ENCODE measurements around the gene SPEN. TPM values are rescaled to one million over a fixed set of nuclear protein-coding genes. Genes with fewer than 3 reads are reported as not detected.

SPEN gene
- total RNA-seq, 2 experiments from 2014 or later: 60.8 to 63.1 TPM

DNA sequence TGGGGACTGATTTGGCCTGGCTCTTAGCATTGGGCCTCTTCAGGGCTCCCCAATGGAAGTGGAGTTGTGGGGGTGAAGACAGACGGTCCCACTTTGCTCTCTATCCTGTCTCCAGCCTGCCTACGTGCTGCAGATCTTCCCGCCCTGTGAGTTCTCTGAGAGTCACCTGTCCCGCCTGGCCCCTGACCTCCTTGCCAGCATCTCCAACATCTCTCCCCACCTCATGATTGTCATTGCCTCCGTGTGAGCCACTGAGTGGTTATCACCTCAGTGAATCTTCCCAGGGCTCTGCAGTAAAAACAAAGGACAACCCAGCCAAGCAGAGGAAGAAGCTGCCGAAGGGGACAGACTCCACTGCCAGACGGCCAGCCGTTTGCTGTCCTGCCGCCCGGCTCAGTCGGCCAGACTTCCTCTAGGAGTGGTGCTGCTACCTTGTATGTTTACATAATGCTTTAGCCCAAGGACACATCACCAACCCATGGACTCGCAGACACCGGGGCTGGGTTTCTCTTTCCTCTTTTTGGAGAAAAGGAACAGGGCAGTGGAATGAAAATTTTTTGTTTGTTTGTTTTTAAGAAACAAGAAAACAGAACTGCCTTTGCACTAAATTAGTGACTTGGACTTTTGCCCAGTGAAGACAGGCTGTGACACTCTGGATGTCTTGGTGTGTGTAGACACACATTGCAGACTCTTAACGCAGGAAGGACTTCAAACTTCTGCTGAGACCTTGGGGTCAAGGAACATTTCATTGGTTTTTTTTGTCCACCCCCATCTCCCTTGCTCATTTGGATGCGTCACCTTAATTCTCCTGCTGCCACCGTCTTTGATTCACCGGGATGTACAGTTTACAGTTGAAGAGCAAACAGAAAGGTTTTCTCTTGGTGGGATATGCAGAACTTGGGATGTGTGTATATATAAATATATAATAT is 91.9 kb downstream of the SPEN start:
- CTCF ChIA-PET: no interaction called here
- POLR2A ChIA-PET: no interaction called here

DNA sequence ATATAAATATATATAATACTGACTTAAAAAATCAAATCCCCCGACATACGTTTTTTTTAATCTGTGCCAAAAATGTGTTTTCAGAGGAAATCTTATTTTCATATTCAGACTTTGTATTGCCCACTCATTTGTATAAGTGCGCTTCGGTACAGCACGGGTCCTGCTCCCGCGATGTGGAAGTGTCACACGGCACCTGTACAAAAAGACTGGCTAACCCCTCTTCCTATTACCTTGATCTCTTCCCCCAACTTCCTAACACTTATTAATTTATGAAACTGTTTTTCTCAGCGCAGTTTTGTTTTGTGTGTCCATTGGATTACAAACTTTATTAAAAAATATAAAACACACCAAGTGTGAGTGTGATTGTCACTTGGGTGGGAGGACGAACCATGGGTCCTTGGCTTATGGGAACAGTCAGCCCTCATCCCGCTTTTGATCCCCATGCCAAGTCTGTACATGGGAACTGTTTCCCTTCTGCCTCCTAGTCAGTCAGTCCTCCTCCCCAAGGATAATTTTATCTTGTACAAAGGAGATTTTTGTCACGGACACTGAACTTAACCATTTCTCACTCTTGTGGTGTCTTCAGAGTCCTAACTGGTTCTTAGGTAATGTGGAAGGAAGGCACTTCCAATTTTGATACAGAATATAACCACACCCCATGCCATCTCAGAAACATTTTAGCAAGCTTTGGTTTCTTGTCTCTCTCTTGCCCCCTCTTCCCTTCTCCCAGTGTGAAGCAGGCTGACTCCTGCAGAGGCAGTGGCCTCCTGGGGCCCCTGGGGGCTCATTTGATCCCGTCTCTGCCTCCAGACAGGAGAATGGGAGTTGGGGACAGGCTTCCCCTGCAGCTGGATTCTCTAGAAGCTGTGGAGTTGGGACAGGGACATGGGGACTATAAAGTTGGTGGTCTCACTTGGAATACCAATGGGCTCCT is 92.9 kb downstream of the SPEN start:
- CTCF ChIA-PET: no interaction called here
- POLR2A ChIA-PET: no interaction called here

- CTCF ChIA-PET: no interaction called here
- POLR2A ChIA-PET: no interaction called here
Measured at GRCh38 chr1:15941044-15941840, 93.7 kb downstream of the SPEN start.

DNA sequence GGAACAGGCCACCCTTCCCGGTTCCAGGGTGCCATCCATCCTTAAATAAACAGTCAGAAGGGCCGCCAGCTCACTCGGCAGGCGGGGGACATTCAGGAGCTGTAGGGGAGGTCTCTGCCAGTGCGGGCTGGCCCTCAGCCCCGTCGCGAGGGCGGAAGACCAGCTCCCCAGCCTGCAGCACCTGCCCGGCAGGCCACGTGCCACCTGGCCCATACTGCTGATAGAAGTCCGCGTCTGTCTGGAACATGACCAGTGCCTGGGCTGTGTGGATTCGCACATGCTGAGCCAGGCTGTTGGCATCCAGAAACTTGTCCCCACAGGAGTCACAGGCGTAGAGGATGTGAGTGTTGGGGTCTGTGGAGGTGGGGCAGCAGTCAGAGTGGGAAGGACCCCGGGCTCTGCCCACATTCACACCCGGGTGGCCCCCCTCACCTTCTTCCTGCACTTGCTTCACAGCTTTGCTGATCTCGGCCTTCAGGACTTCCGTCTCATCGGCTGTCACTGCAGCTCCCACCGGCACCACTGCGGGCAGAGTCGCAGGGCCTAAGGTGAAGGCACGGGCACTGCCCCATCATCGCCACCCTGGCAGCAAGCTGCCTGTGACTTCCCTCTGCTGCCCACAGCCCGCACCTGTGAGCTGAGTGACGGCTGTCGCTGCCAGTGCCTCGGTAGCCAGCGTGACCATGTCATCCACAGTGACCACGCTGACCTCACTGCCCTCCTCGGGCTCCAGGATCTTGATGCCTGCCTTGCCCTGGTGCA is 94.6 kb downstream of the SPEN start:
- CTCF ChIA-PET: no interaction called here
- POLR2A ChIA-PET: interaction anchor here (0.6 kb wide), 2 partner anchors 43 to 46 kb away, joined by 4 to 10 read pairs; no protein-coding TSS in a partner anchor

GRCh38 chr1:15942661-15943327 is 95.3 kb downstream of the SPEN start:
- POLR2A ChIA-PET: interaction anchor here (0.6 kb wide), 1 partner anchor 45 kb away, joined by 4 read pairs; no protein-coding TSS in a partner anchor
- CTCF ChIA-PET: interaction anchor here (2.0 kb wide), 1 partner anchor 9 kb away, joined by 4 read pairs; no protein-coding TSS in a partner anchor

DNA sequence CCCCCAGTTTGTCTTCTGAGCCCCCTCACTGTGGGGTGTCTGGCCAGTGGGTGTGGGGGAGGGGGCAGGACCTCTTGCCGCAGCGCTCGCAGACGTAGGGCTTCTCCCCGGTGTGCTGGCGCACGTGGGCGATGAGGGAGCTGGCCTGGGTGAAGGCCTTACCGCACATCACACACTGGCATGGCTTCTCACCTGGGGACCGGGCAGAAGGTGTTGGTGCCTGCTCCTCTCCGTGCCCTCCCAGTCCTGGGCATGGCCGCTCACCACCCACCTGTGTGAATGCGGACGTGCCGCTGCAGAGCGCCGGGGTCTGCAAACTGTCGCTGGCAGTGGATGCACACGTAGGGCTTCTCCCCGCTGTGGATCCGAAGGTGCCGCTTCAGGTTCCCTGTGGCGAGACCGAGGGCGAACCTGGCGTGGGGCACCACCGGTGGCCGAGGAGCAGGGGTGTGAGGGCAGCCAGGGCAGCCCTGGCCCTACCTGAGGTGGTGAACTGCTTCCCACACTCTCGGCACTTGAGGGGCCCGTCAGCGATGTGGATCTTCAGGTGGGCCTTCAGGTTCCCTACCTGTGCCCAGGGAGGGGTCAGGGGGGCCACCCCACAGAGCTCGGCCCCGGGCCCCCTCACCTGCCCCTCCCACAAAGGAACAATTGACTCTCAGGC is 96.0 kb downstream of the SPEN start:
- ChIA-PET POLR2A (no interaction called here), CTCF (interaction anchor here (2.0 kb wide), 1 partner anchor 9 kb away, joined by 4 read pairs; no protein-coding TSS in a partner anchor)

GRCh38 chr1:15943992-15944307 is 96.4 kb downstream of the SPEN start:
- ChIA-PET CTCF (interaction anchor here (2.0 kb wide), 1 partner anchor 8 kb away, joined by 4 read pairs; no protein-coding TSS in a partner anchor), POLR2A (no interaction called here)

DNA sequence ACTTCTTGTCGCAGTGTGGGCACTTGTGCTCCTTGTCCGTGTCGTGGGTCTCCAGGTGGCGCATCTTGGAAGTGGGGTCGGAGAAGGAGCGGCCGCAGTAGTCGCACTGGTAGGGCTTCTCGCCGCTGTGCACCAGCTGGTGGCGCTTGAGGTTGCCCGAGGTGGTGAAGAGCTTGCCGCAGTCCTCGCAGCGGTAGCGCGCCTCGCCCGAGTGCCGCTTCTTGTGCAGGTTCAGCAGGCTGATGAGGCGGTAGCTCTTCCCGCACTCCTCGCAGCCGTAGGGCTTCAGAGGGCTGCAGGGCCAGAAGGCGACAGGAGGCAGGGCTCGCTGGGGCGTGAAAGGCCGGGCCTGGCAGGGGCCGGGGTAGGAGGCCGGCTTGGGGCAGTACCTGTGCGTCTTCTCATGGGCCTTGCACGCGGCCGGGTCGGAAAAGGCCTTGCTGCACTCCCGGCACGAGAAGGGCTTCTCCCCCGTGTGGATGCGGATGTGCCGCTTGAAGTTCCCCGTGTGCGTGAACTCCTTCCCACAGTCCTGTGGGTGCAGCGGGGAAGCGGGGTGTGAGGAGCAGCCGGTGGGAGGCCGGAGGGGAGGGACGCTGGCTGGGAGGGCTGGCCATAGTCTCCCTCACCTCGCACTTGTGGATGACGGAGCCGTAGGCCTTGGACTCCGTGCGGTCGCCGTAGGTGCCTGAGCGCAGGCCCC is 97.0 kb downstream of the SPEN start:
- POLR2A ChIA-PET: interaction anchor here (0.6 kb wide), 1 partner anchor 131 kb away, joined by 3 read pairs; no protein-coding TSS in a partner anchor
- CTCF ChIA-PET: interaction anchor here (2.0 kb wide), 1 partner anchor 8 kb away, joined by 4 read pairs; no protein-coding TSS in a partner anchor

- ChIA-PET POLR2A (interaction anchor here (0.6 kb wide), 1 partner anchor 132 kb away, joined by 3 read pairs; no protein-coding TSS in a partner anchor), CTCF (no interaction called here)
Measured at GRCh38 chr1:15945011-15945831, 97.7 kb downstream of the SPEN start.

DNA sequence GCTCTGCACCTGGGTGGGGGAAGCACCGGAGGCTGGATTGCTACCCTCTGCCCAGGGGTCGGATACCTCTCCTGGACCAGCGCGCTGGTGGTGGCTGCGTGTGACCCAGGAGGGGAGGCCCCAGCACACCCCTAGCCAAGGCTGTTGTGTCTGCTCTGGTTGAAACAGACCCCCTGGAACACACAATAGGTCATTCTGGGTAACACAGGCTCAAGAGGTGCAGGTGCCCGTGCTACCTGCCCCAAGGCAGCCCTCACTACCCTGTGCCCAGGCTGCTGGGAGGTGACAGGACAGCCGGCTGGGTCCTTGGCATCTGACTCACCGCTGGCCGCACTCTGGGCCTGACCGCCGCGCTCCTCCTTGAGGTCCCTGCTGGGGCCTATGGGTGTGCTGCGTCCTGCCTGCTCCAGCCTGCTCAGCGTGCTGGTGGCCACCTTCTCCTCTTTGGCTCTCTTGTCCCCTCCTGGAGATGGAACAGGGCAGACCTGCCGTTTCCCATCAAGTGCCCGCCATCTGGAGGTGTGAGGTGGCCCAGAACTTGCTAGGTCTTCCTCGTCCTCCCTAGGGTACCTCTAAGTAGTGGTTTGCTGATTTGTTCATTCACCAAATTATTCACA is 98.4 kb downstream of the SPEN start:
- CTCF ChIA-PET: interaction anchor here (1.0 kb wide), 1 partner anchor 19 kb away, joined by 5 read pairs; no protein-coding TSS in a partner anchor
- POLR2A ChIA-PET: no interaction called here

DNA sequence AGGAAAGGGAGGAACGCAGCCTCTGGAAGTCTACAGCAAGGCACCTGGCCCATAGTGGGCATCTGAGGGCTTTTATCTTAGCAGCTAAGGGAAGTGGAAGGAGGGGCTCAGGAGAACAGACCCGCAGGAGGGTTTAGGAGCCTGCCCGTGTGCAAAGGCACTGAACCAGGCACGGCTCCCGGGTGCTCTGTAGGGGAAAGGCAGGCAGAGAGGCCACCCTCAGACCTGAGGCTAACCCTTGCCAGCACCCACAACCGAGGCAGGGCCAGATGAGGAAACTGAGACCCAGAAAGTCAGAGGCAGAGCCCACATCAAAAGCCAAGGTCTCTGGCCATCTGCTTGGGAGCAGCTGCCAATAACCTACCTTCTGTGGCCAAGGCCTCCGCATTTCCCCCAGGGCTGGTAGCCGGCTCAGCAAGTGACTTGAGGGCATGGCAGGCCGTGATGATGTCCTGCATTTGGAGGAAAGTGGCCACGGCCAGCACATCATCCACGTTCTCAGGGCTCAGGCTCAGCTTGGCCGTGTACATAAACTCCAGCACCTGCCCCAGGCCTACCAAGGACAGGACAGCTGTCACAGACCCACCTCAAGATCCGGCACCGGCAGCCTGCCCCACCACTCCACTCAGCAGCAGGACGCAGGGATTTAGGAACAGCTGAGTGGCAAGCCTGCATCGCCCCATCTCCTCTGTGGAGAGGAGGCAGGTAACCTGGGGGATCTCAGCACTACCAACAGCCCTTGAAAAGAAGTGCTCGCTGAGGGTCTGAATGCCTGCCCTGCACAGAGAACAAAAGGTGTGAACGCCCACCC is 99.3 kb downstream of the SPEN start:
- ChIA-PET CTCF (interaction anchor here (1.0 kb wide), 1 partner anchor 20 kb away, joined by 5 read pairs; no protein-coding TSS in a partner anchor), POLR2A (no interaction called here)

DNA sequence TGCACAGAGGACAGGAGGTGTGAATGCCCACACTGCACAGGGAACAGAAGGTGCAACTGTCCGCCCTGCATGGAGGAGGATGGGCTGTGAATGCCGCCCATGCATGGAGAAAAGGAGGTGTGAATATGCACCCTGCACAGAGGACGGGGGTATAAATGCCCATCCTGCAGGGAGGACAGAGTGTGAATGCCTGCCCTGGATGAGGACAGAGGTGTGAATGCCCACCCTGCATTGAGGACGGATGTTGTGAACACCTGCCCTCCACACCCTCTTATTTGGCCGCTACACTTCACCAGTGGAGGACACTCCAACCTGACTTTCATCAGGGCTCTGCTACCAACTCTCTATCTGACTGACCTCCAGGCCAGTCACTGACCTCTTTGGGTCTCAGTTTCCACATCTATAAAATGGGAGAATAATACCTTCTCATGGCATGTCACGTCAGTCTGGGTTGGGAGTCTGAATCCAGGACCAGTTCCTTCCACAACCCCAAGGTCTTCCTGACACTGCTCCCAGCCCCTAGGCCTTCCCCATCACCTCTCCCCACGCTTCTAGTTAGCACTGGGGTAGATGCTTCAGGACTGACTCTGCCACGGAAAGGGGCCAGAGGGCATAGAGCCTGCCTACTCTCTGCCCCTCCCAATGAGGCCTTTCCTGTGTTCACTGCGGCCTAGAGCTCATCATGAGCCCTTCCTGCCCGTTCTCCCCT is 100.0 kb downstream of the SPEN start:
- POLR2A ChIA-PET: interaction anchor here (0.8 kb wide), 1 partner anchor 27 kb away, joined by 3 read pairs; no protein-coding TSS in a partner anchor
- CTCF ChIA-PET: interaction anchor here (0.5 to 4.1 kb wide), 3 partner anchors 28 to 249 kb away, joined by 4 to 22 read pairs (median 5); partner anchors contain the start of gene ZBTB17

- POLR2A ChIA-PET: interaction anchor here (0.8 to 3.9 kb wide), 2 partner anchors 27 kb away, joined by 3 to 51 read pairs; partner anchors contain the start of gene ZBTB17
Measured at GRCh38 chr1:15948091-15948591, 100.6 kb downstream of the SPEN start.

More at GRCh38 chr1:15948091-15948591, 100.6 kb downstream of the SPEN start:
- CTCF ChIA-PET: interaction anchor here (0.5 to 4.1 kb wide), 5 partner anchors 17 to 250 kb away, joined by 3 to 29 read pairs (median 5); partner anchors contain the start of gene ZBTB17

Measured in activated CD8-positive, alpha-beta memory T cell treated with anti-CD3 and anti-CD28 coated beads for 36 hours (primary cell).